Measurements from ENCODE around the gene DUSP16. TPM values are rescaled to one million over a fixed set of nuclear protein-coding genes. Genes with fewer than 3 reads are reported as not detected.

Gene DUSP16
- total RNA-seq, 5 donors from 2014 or later (not counting 1 experiment from before 2014, with no cell fraction given), result 44.6 to 72.3 (median 61.0) TPM

DNA sequence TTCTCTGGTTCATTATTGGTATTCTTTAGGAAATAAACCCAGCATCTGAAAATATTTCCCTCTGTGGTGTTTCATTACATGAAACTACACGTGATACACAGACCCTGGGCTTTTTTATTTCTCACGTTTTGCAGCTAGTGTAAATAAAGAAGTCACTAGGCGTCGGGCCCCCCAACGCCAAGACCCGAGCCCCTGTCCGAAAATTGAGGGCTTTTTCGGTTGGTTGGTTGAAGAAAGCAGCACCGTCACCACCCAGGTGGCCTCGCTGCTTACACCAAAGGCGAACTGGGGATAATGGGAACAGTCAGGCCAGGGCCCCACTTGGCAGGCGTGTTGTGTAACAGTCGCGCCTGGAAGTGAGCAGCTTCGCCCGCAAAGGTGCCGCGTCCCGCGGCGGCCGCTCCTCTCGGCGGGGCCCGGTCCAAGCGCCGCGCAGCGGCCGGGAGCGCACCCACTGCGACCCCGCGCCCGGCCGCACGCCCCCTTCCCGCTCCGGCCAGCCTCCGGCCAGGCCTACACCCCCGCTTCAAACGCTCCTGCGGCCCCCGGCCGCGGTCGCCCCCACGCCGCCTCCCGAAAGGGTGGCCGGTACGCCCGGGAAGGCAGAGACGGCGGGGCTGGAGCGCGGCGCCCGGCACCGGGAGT is 1.2 kb downstream of the DUSP16 start:
- ChIA-PET POLR2A (interaction anchor here (0.6 to 1.5 kb wide), 10 partner anchors 58 to 204 kb away, joined by 3 to 11 read pairs (median 6); partner anchors contain the start of gene BORCS5 (in 1 of the 2)), CTCF (interaction anchor here in 1 of 2 donors (0.8 to 0.9 kb wide), 2 partner anchors 18 to 69 kb away, joined by 3 read pairs; no protein-coding TSS in a partner anchor)
- Mint-ChIP-seq H3K36me3 (peaks cover 19% of the 10 kb centered on the region), H3K27ac (peak overlapping the region; percentile 94 to 96), H3K27me3 (no peaks in the 10 kb centered on the region), H3K4me3 (peak overlapping the region; percentile 85 to 89 (median 88)), H3K4me1 (peaks cover 45 to 54% (median 47%) of the 10 kb centered on the region in 3 donors), H3K9me3 (peaks cover 0 to 6% (median 0%) of the 10 kb centered on the region in 3 donors)
- Histone ChIP-seq H3K9me3 (no peaks in the 10 kb centered on the region), H3K4me3 (ENCODE audit: control insufficient read depth in 1 of 2, extremely low read depth in 1 of 2, low read length in 1 of 2) (peak overlapping the region; percentile 90 to 93), H3K27me3 (replicated peaks in 1 of 2; ENCODE audit: control insufficient read depth in 2 of 2, extremely low read depth in 1 of 2, insufficient read depth in 2 of 2, low read length in 1 of 2) (no peaks in the 10 kb centered on the region), H3K4me1 (ENCODE audit: control insufficient read depth in 1 of 2, extremely low read depth in 1 of 2, insufficient read depth in 2 of 2, low read length in 2 of 2) (peaks cover 8 to 18% of the 10 kb centered on the region in 2 experiments), H3K27ac (ENCODE audit: low read length) (peak overlapping the region; percentile 100), H3K36me3 (ENCODE audit: control insufficient read depth in 2 of 2, extremely low read depth in 1 of 2, insufficient read depth in 1 of 2, low read length in 1 of 2) (no peaks in the 10 kb centered on the region)
- DNase-seq, result peak; percentile 8 to 68 (median 45)
- 0% methylated on average over 51 of the region's 60 CpGs for WGBS (ENCODE audit: insufficient coverage)
- ATAC-seq (replicated peaks in 1 of 4), result peak; percentile 11 to 33 (median 26)

DNA sequence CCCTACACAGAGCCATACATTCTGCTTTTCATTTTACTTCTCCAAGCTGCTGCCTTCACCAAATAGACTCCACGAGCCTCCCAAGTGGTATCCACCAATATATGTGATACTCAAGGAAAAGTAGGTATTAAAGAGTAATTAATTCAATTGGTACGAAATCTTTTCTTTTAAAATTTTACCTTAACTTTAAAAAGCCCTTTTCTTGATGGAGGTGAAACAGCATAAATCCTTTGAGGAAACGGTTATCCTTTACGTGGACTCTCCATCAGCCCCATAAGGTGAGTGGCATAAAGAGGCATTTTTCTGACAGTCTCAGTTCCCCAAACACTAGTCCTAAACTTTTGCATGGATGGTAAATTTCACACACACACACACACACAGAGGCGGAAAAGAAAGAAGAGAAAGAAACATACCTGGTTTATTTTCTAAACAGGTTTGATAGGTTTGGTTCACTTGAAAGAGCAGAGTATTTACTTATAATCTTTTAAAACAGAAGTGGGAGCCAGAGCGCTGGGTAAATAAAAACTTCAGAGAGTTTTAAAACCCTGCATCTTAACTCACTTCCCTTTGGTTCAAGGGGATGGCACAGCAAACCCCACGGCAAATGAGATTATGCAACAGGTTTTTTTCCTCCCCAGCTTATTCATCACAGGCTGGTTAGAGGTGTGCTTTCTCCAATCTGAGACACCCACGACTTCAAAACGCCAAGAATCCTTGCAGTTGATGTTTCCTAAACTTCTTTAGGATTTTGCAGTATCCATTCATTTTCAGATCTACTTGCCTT is 1.9 kb downstream of the DUSP16 start:
- peaks cover 45 to 54% (median 47%) of the 10 kb centered on the region in 3 donors for H3K4me1 Mint-ChIP-seq
- H3K4me3 Mint-ChIP-seq, result peak overlapping the region; percentile 79 to 89 (median 88)
- WGBS (ENCODE audit: insufficient coverage), result 0% methylated on average over 1 of the region's 9 CpGs
- peak overlapping the region; percentile 94 to 96 for H3K27ac Mint-ChIP-seq
- POLR2A ChIA-PET, result interaction anchor here (0.5 to 1.5 kb wide), 19 partner anchors 9 to 203 kb away, joined by 3 to 11 read pairs (median 4); partner anchors contain the start of gene BORCS5 (in 1 of the 2)
- H3K36me3 Mint-ChIP-seq, result peaks cover 19% of the 10 kb centered on the region
- peaks cover 0 to 6% (median 0%) of the 10 kb centered on the region in 3 donors for H3K9me3 Mint-ChIP-seq
- DNase-seq (peak; percentile 13 to 87 (median 65)), ATAC-seq (replicated peaks in 1 of 4) (peak; percentile 71)
- CTCF ChIA-PET, result interaction anchor here in 1 of 2 donors (0.5 to 0.9 kb wide), 3 partner anchors 17 to 74 kb away, joined by 3 read pairs; no protein-coding TSS in a partner anchor
- Histone ChIP-seq H3K9me3 (no peaks in the 10 kb centered on the region), H3K4me1 (ENCODE audit: control insufficient read depth in 1 of 2, extremely low read depth in 1 of 2, insufficient read depth in 2 of 2, low read length in 2 of 2) (peaks cover 8 to 18% of the 10 kb centered on the region in 2 experiments), H3K27me3 (replicated peaks in 1 of 2; ENCODE audit: control insufficient read depth in 2 of 2, extremely low read depth in 1 of 2, insufficient read depth in 2 of 2, low read length in 1 of 2) (no peaks in the 10 kb centered on the region), H3K4me3 (ENCODE audit: control insufficient read depth in 1 of 2, extremely low read depth in 1 of 2, low read length in 1 of 2) (peak overlapping the region; percentile 90 to 93), H3K27ac (ENCODE audit: low read length) (peak overlapping the region; percentile 100), H3K36me3 (ENCODE audit: control insufficient read depth in 2 of 2, extremely low read depth in 1 of 2, insufficient read depth in 1 of 2, low read length in 1 of 2) (no peaks in the 10 kb centered on the region)
- H3K27me3 Mint-ChIP-seq, result no peaks in the 10 kb centered on the region

DNA sequence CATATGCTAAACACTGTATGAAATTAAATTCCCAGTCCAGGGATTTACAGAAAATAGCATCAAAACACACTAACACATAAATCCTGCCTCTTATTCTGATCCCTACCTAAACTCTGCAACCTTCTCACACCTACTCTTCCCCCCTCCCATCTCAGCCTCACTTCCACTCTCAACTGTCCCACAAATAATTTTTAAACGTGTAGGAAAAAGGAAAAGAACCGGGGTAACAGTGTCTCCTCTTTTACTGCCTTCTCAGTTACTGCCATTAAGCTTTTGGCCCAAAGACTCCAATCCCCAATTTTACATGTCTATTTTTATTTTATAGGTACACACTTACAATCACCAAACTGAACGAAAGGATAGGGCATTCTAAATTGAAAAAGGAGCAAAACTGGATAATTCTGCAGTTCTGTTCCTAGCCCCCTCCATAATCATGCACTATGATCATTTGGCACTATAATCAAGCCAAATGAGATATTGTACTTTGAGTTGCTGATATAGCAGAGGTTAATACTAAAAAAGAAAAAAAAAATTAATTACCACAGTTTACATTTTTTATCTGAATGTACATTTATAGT is 2.9 kb downstream of the DUSP16 start:
- peaks cover 0 to under 1% (median 0%) of the 10 kb centered on the region in 3 donors for H3K9me3 Mint-ChIP-seq
- Histone ChIP-seq H3K27ac (ENCODE audit: low read length) (no peak overlapping the region), H3K9me3 (no peaks in the 10 kb centered on the region), H3K4me3 (ENCODE audit: control insufficient read depth in 1 of 2, extremely low read depth in 1 of 2, low read length in 1 of 2) (no peak overlapping the region), H3K4me1 (ENCODE audit: control insufficient read depth in 1 of 2, extremely low read depth in 1 of 2, insufficient read depth in 2 of 2, low read length in 2 of 2) (peaks cover 8 to 18% of the 10 kb centered on the region in 2 experiments), H3K27me3 (replicated peaks in 1 of 2; ENCODE audit: control insufficient read depth in 2 of 2, extremely low read depth in 1 of 2, insufficient read depth in 2 of 2, low read length in 1 of 2) (no peaks in the 10 kb centered on the region), H3K36me3 (ENCODE audit: control insufficient read depth in 2 of 2, extremely low read depth in 1 of 2, insufficient read depth in 1 of 2, low read length in 1 of 2) (no peaks in the 10 kb centered on the region)
- peak overlapping the region; percentile 35 to 61 for H3K27ac Mint-ChIP-seq
- H3K36me3 Mint-ChIP-seq, result peaks cover 22% of the 10 kb centered on the region
- no peak for DNase-seq
- no CpG with 5 or more reads among the region's 3 CpGs for WGBS (ENCODE audit: insufficient coverage)
- H3K4me3 Mint-ChIP-seq, result peak overlapping the region; percentile 79 to 88 (median 82)
- no peaks in the 10 kb centered on the region for H3K27me3 Mint-ChIP-seq
- no peak for ATAC-seq (replicated peaks in 1 of 4)
- H3K4me1 Mint-ChIP-seq, result peaks cover 48 to 63% (median 56%) of the 10 kb centered on the region in 3 donors
- ChIA-PET CTCF (interaction anchor here in 1 of 2 donors (0.5 kb wide), 1 partner anchor 73 kb away, joined by 3 read pairs; no protein-coding TSS in a partner anchor), POLR2A (interaction anchor here (0.5 to 0.7 kb wide), 4 partner anchors 12 to 140 kb away, joined by 3 to 8 read pairs (median 3); no protein-coding TSS in a partner anchor)

DNA sequence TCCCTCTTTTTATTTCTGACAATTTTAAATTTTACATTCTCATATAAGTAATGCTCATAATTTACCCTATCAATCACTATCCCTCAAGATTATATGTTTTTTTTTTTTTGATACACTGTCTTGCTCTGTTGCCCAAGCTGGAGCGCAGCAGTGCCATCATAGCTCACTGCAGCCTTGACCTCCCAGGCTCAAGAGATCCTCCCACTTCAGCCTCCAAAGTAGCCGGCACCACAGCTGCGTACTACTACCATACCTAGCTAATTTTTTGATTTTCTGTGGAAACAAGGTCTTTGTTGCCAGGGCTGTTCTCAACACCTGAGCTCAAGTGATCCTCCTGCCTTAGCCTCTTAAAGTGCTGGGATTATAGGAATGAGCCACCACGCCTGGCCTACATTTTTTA is 4.4 kb downstream of the DUSP16 start:
- Histone ChIP-seq H3K27me3 (replicated peaks in 1 of 2; ENCODE audit: control insufficient read depth in 2 of 2, extremely low read depth in 1 of 2, insufficient read depth in 2 of 2, low read length in 1 of 2) (no peaks in the 10 kb centered on the region), H3K9me3 (no peaks in the 10 kb centered on the region), H3K4me1 (ENCODE audit: control insufficient read depth in 1 of 2, extremely low read depth in 1 of 2, insufficient read depth in 2 of 2, low read length in 2 of 2) (peaks cover 7 to 11% of the 10 kb centered on the region in 2 experiments), H3K36me3 (ENCODE audit: control insufficient read depth in 2 of 2, extremely low read depth in 1 of 2, insufficient read depth in 1 of 2, low read length in 1 of 2) (no peaks in the 10 kb centered on the region), H3K27ac (ENCODE audit: low read length) (no peak overlapping the region), H3K4me3 (ENCODE audit: control insufficient read depth in 1 of 2, extremely low read depth in 1 of 2, low read length in 1 of 2) (no peak overlapping the region)
- H3K36me3 Mint-ChIP-seq, result peaks cover 27% of the 10 kb centered on the region
- POLR2A ChIA-PET, result interaction anchor here (0.6 to 0.9 kb wide), 3 partner anchors 74 to 197 kb away, joined by 3 read pairs; no protein-coding TSS in a partner anchor
- 33% methylated on average over 1 of the region's 4 CpGs for WGBS (ENCODE audit: insufficient coverage)
- peak overlapping the region; percentile 7 to 45 for H3K27ac Mint-ChIP-seq
- H3K9me3 Mint-ChIP-seq, result no peaks in the 10 kb centered on the region
- peak overlapping the region; percentile 14 to 88 (median 82) for H3K4me3 Mint-ChIP-seq
- H3K27me3 Mint-ChIP-seq, result no peaks in the 10 kb centered on the region
- DNase-seq, result no peak
- CTCF ChIA-PET, result interaction anchor here in 1 of 2 donors (0.7 to 0.9 kb wide), 2 partner anchors 25 to 179 kb away, joined by 3 to 4 read pairs; no protein-coding TSS in a partner anchor
- peaks cover 51 to 57% (median 53%) of the 10 kb centered on the region in 3 donors for H3K4me1 Mint-ChIP-seq
- no peak for ATAC-seq (replicated peaks in 1 of 4)

DNA sequence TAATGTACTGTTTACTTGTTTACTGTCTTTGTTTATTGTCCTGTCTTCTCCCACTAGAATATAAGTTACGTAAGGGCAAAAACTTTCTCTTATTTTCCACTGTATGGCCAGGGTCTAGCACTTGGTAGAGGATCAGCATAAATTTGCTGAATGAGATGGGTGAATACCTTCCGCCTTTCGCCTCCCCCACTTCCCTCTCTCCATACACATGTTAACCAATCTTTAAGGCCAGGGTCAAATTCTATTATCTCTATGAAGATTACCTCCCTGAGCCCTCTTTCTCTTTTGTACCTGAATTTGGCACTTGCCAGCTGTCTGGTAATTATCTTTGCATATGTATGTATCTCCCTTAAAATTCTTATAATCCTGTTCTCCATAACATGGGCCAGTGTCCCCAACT is 4.9 kb downstream of the DUSP16 start:
- WGBS (ENCODE audit: insufficient coverage), result no CpG with 5 or more reads among the region's 3 CpGs
- ChIA-PET POLR2A (interaction anchor here in 1 of 2 donors (0.8 kb wide), 1 partner anchor 196 kb away, joined by 3 read pairs; no protein-coding TSS in a partner anchor), CTCF (no interaction called here)

More for the DNA sequence above, 4.9 kb downstream of the DUSP16 start:
- no peak for DNase-seq
- Mint-ChIP-seq H3K36me3 (peaks cover 27% of the 10 kb centered on the region), H3K9me3 (no peaks in the 10 kb centered on the region), H3K27me3 (no peaks in the 10 kb centered on the region), H3K4me1 (peaks cover 49 to 53% (median 53%) of the 10 kb centered on the region in 3 donors), H3K27ac (peak overlapping the region; percentile 7 to 45), H3K4me3 (peak overlapping the region; percentile 14 to 88 (median 82))
- Histone ChIP-seq H3K27ac (ENCODE audit: low read length) (no peak overlapping the region), H3K4me1 (ENCODE audit: control insufficient read depth in 1 of 2, extremely low read depth in 1 of 2, insufficient read depth in 2 of 2, low read length in 2 of 2) (peaks cover 7 to 8% of the 10 kb centered on the region in 2 experiments), H3K27me3 (replicated peaks in 1 of 2; ENCODE audit: control insufficient read depth in 2 of 2, extremely low read depth in 1 of 2, insufficient read depth in 2 of 2, low read length in 1 of 2) (no peaks in the 10 kb centered on the region), H3K9me3 (no peaks in the 10 kb centered on the region), H3K36me3 (ENCODE audit: control insufficient read depth in 2 of 2, extremely low read depth in 1 of 2, insufficient read depth in 1 of 2, low read length in 1 of 2) (no peaks in the 10 kb centered on the region), H3K4me3 (ENCODE audit: control insufficient read depth in 1 of 2, extremely low read depth in 1 of 2, low read length in 1 of 2) (no peak overlapping the region)
- ATAC-seq (replicated peaks in 1 of 4), result no peak
